OCI-LY3 (cell line): ENCODE data around the gene COL6A3.

Source experiments
- H2AFZ ChIP-seq: fragments of 200-600, 300-600 bp; shearing (Covaris generic); 2 replicates; pipeline ENCODE4 v1.6.0; 2014; ENCODE audit warnings: antibody characterized with exemption, low read depth, low read length
- H3K27ac ChIP-seq: fragments of 200-600, 300-600 bp; sonication (generic); 2 replicates; pipeline ENCODE4 v1.5.1; 2014; ENCODE audit warnings: mild to moderate bottlenecking, low read length, moderate library complexity, mixed read lengths
- H3K27me3 ChIP-seq: fragments of 200-600, 300-600 bp; sonication (generic); 2 replicates; pipeline ENCODE4 v1.6.1; 2014; ENCODE audit warnings: low read depth, low read length, mixed read lengths
- H3K36me3 ChIP-seq: fragments of 200-600, 300-600 bp; sonication (generic); replicated peaks from 2 replicates; pipeline ENCODE3; 2014; ENCODE audit warnings: low read depth, low read length, mixed read lengths
- H3K4me1 ChIP-seq: fragments of 300-600, 200-600 bp; sonication (generic); 2 replicates; pipeline ENCODE4 v1.6.1; 2014; ENCODE audit warnings: low read length, mixed read lengths
- H3K4me2 ChIP-seq: fragments of 200-600, 300-600 bp; sonication (generic); 2 replicates; pipeline ENCODE4 v1.6.1; 2014; ENCODE audit warnings: low read length, mixed read lengths
- H3K4me3 ChIP-seq: fragments of 300-600, 200-600 bp; sonication (generic); 2 replicates; pipeline ENCODE4 v1.5.1; 2014; ENCODE audit warnings: antibody characterized with exemption, mild to moderate bottlenecking, low read length, moderate library complexity
- H3K79me2 ChIP-seq: fragments of 300-600, 200-600 bp; shearing (Covaris generic); 2 replicates; pipeline ENCODE4 v1.6.1; 2014; ENCODE audit warnings: mild to moderate bottlenecking, low read length, mixed read lengths
- H3K9ac ChIP-seq: fragments of 300-600, 200-600 bp; shearing (Covaris generic); 2 replicates; pipeline ENCODE4 v1.6.0; 2014; ENCODE audit warnings: mild to moderate bottlenecking, low read length, moderate library complexity
- H3K9me3 ChIP-seq: fragments of 200-600, 300-600 bp; shearing (Covaris generic); 2 replicates; pipeline ENCODE4 v1.6.1; 2014; ENCODE audit warnings: low read length, mixed read lengths; ENCODE audit not compliant: insufficient read depth
- H4K20me1 ChIP-seq: fragments of 200-600, 300-600 bp; sonication (generic); 2 replicates; pipeline ENCODE4 v1.6.1; 2016; ENCODE audit warnings: low read length, mixed read lengths; ENCODE audit not compliant: insufficient read depth
- CTCF ChIP-seq: fragments of 200-600, 300-600 bp; sonication (generic); IDR thresholded peaks from 2 replicates; pipeline ENCODE4 v1.5.1; 2014; ENCODE audit warnings: antibody characterized with exemption, low read length, low read depth
- EZH2phosphoT487 ChIP-seq: fragments of 200-600 bp; shearing (Covaris generic); IDR thresholded peaks from 2 replicates; pipeline ENCODE4 v1.6.1; 2018; ENCODE audit warnings: antibody characterized with exemption, mixed run types, low read depth

Gene COL6A3

GRCh38 chr2:237426517-237426916, 12.6 kb upstream of the COL6A3 start:
- Histone ChIP-seq H3K9me3 (no peaks in the 10 kb centered on the region), H3K9ac (no peak overlapping the region), H3K27me3 (no peaks in the 10 kb centered on the region), H3K4me3 (no peak overlapping the region), H3K36me3 (no peaks in the 10 kb centered on the region), H3K27ac (no peak overlapping the region), H4K20me1 (no peaks in the 10 kb centered on the region), H3K79me2 (no peaks in the 10 kb centered on the region), H3K4me2 (no peak overlapping the region), H2AFZ (no peak overlapping the region), H3K4me1 (peaks cover 47% of the 10 kb centered on the region)
- TF ChIP-seq EZH2phosphoT487 (no peak), CTCF (no peak)

GRCh38 chr2:237425320-237425719, 11.4 kb upstream of the COL6A3 start:
- Histone ChIP-seq H2AFZ (no peak overlapping the region), H3K27me3 (no peaks in the 10 kb centered on the region), H4K20me1 (no peaks in the 10 kb centered on the region), H3K36me3 (no peaks in the 10 kb centered on the region), H3K4me2 (no peak overlapping the region), H3K79me2 (no peaks in the 10 kb centered on the region), H3K9ac (no peak overlapping the region), H3K27ac (no peak overlapping the region), H3K9me3 (no peaks in the 10 kb centered on the region), H3K4me1 (peaks cover 35% of the 10 kb centered on the region), H3K4me3 (no peak overlapping the region)
- TF ChIP-seq CTCF (no peak), EZH2phosphoT487 (no peak)

- no peak overlapping the region for H3K9ac ChIP-seq
Observed at GRCh38 chr2:237424544-237424943, 10.6 kb upstream of the COL6A3 start.

GRCh38 chr2:237423891-237424290, 9.9 kb upstream of the COL6A3 start:
- peaks cover 22% of the 10 kb centered on the region for H3K4me1 ChIP-seq
- H3K27ac ChIP-seq = no peak overlapping the region
- TF ChIP-seq EZH2phosphoT487 (no peak), CTCF (no peak)
- no peaks in the 10 kb centered on the region for H4K20me1 ChIP-seq
- H3K79me2 ChIP-seq = no peaks in the 10 kb centered on the region
- no peak overlapping the region for H2AFZ ChIP-seq
- H3K9me3 ChIP-seq = no peaks in the 10 kb centered on the region
- H3K4me2 ChIP-seq = no peak overlapping the region
- H3K27me3 ChIP-seq = no peaks in the 10 kb centered on the region
- no peak overlapping the region for H3K9ac ChIP-seq
- no peaks in the 10 kb centered on the region for H3K36me3 ChIP-seq
- no peak overlapping the region for H3K4me3 ChIP-seq

More at GRCh38 chr2:237424544-237424943, 10.6 kb upstream of the COL6A3 start:
- H3K9me3 ChIP-seq = no peaks in the 10 kb centered on the region
- H3K27ac ChIP-seq = no peak overlapping the region
- H3K36me3 ChIP-seq = no peaks in the 10 kb centered on the region
- no peak overlapping the region for H2AFZ ChIP-seq
- H3K4me3 ChIP-seq = no peak overlapping the region
- no peaks in the 10 kb centered on the region for H3K27me3 ChIP-seq
- no peaks in the 10 kb centered on the region for H3K79me2 ChIP-seq
- TF ChIP-seq EZH2phosphoT487 = no peak
- TF ChIP-seq CTCF = no peak
- no peak overlapping the region for H3K4me2 ChIP-seq
- peaks cover 27% of the 10 kb centered on the region for H3K4me1 ChIP-seq
- H4K20me1 ChIP-seq = no peaks in the 10 kb centered on the region
